CD4-positive, alpha-beta T cell treated with Interleukin-4 for 1 hour (primary cell): Measurements from ENCODE around the gene XXYLT1.

Experiments
- DNase-seq, 2 donors: peaks; one replicate each; pipeline ENCODE4 v3.0.0-alpha.2; 2020 to 2022

XXYLT1 gene

DNA sequence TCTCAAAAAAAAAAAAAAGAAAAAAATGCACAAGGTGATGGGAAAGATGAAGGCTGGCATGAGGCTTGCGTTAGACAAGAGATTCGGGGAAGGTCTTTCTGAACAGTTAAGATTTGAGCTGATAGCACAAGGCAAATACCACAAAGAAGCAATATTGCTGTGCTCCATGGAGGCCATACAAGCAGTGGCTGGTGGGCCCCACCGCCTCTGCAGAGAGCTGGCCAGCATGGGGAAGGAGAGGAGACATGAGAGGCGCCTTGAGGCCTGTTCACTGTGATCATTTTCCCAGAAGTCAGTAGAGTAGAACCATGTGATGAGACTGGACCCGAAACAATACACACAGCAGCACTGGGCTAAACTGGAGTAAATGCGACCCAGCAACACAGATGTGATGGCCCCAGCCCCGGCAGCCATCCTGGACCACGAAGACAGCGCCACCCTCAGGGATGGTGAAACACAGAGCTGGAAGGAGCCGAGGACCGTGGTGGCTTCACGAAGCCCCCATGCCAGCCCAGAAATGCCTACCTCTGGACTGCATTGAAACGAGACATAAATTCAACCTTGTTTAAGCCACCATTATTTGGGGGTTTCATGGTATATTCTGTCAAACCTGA, 5.5 kb downstream of the XXYLT1 start:
- no peak for DNase-seq

- DNase-seq = no peak
Observed at GRCh38 chr3:195263925-195264600, 6.9 kb downstream of the XXYLT1 start.

DNA sequence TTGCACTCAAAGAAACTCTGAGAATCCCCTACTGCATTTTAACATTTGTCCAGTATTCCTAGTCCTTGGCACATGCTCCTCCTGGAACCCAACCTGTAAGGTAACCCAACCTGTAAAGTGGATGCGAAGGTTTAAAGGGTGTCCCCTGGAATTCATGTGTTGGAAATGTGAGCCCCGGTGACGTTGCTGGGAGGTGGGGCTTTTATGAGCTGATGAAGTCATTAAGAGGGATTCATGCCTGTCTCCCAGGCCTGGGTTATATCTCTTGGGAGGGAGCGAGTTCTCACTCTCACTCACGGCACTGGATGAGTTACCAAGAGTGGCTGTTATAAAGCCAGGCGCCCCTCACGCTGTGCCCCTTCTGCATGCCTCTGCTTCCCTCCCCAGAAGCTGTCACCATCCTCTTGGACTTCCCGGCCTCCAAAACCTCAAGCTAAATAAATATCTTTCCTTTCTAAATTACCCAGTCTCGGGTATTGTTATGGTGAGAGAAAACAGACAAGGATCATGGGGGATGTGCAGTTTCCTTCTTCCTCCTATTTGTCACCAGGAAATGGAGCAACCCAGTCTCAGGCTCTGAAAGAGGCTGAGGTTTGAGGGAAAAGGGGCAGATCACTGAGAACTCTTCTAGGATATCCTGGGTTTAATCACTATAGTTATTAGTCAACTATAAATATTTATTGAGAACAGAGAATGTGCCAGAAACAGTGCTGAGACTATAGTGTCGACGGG, 7.6 kb downstream of the XXYLT1 start:
- no peak for DNase-seq

GRCh38 chr3:195261925-195262324, 9.0 kb downstream of the XXYLT1 start:
- DNase-seq = no peak

GRCh38 chr3:195260280-195260905, 10.6 kb downstream of the XXYLT1 start:
- peak; percentile 37 to 55 for DNase-seq

- DNase-seq = peak; percentile 93
Observed at GRCh38 chr3:195259475-195260279, 11.3 kb downstream of the XXYLT1 start.

DNA sequence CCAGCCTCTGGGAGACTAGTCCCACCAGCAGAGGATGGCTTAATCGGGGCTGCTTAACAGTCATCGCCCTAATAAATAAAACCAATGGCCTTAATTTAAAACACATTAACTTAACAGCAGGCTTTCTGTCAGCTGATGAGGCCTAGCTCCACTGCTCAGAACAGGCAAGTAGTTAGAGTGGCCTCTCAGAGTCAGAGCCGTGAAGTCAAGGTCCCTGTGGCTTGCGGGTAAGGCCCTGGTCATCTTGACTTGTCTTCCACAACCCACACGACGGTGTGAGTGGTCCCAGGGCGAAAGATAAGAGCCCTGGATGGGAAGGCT, 11.8 kb downstream of the XXYLT1 start:
- no peak for DNase-seq

GRCh38 chr3:195258449-195259153, 12.4 kb downstream of the XXYLT1 start:
- DNase-seq = peak in 1 of 2 donors; percentile 23

DNA sequence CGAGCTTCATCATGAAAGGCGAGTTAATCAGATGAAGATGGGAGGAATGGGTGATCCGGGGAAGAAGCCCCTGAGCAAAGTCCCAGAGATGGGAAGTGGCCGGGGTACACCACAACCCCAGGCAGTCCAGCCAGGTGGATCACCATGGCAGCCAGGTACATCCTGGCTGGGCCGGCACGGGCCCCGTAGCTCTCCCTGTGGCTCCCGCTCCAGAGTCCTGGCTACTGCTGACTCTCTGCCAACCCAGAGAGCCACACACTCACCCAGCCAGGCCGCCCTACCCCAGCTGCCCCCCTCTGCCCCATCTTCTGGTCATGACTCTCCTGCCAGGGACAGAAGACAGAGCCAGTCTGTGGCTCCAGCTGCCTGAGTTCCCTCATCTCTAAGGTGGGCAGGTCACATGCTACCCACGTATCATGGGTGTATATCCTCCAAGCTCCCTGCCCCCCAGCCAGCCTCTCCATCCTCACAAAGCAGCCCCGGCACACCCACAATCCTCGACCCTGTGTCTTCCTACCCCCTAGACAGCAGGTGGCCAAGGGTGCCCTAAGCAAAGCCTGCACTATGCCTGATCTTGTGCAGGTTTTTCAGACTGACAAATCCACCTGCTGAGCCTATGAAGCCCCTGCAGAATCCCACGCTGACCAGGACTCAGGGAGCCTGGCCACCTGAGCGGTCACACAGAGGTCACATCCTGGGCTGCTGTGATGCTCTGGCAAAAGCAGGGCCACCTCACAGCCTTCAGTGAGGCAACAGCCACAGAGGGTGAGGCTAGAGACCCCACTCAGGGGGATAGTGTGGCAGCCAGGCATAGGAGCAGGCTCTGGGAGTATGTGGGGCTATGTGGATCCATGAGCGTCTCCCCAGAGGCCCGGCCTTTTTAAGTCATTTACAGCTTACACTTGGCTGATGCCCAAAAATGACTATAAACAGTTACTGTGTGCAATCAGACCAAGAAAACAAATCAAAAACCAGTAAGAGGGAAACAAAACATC, 13.2 kb downstream of the XXYLT1 start:
- DNase-seq = no peak

DNA sequence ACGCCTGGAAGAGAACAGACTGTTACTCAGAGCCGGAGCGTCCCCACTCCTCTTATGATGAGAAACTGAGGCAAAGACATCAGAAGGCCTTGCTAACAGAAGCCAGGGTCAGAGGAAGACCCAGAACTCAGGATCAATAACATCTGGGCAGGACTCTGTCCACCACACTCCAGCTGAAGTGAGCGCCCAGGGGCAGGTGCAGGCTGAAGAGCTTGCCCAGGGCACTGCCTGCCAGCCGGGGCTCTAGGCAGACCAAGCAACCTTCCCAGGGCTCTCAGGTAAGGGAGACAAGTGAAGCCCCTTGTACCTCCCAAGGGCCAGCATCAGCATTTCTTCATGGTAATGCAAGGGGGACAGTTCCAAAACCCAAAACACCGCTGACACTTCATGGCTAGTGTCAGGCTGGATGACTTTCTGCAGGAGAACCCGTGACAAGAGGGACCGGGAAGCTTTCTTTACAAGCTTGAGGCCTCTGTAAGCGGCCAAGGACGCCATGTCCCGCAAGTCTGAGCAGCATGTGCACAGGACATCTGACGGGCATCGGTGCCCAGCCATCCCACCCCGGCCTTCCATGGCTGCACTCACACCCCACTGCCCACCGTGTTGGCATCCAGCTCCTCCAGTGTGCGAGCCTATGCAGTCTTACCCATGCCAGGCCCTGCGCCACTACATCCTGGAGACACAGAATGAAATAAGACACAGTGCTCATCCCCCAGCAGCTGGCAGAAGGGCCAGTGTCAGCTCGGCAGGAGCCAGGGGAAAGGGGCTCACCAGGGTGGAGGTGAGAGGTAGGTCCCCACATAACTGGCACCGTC, 14.1 kb downstream of the XXYLT1 start:
- no peak for DNase-seq

GRCh38 chr3:195255571-195256501, 15.1 kb downstream of the XXYLT1 start:
- no peak for DNase-seq

GRCh38 chr3:195255176-195255500, 15.8 kb downstream of the XXYLT1 start:
- DNase-seq = no peak

DNA sequence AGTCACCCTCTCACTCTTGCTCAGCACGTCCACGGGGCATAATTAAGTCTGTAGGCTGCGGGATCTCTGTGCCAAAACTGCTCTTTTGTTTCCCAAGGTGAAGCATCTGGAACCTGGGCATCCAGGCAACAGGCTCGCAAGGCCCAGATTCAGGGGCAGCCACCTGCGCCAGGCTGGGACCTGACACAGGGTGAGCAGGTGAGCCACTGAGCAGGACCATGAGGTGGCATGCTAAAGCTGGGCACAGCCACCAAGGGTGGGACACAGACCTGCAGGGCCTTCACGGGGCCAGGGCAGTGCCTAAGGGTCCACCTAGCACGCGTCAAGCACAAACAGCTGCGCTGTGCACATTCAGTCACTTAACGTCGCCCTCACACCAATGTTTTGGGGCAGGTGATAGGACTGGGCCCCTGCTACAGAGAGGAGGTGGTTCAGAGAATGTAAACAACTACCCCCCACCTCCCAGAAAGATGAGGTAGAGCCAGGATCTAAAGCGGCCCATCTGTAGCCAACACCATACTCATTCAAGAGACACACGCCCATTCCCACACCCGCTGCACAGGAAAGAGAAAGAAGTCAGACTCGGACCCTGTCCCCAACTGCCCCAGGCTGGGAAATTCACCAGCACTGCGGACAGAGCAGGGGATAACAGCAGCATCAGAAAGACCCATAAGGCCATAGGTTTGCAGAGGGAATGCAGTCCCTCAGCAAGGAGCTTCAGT, 16.3 kb downstream of the XXYLT1 start:
- no peak for DNase-seq

DNA sequence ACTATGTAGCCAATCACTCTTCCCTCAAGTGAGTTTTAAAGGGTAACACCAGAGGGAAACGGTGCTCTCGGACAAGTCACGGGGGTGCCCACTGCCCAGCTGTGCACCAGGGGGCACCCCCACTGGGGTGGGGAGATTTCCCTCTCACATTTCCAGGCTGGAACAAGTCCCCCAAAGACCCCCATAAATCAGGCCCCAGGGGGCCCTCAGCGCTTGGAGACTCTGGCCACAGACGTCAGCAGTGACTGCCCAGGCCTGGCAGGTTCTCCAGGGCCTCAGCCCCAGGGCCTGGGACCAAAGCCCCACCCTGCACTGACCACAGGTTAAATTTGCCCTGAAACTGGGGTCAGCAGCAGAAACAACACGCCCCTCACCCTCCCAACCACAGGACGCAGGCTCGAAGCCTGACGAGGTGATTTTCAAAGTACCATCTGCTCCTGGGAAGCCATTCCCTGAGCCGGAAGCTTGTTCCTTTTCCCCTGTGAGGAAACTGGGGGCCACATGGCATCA, 17.0 kb downstream of the XXYLT1 start:
- DNase-seq = no peak

- no peak for DNase-seq
Observed at GRCh38 chr3:195251336-195252065, 19.5 kb downstream of the XXYLT1 start.

DNA sequence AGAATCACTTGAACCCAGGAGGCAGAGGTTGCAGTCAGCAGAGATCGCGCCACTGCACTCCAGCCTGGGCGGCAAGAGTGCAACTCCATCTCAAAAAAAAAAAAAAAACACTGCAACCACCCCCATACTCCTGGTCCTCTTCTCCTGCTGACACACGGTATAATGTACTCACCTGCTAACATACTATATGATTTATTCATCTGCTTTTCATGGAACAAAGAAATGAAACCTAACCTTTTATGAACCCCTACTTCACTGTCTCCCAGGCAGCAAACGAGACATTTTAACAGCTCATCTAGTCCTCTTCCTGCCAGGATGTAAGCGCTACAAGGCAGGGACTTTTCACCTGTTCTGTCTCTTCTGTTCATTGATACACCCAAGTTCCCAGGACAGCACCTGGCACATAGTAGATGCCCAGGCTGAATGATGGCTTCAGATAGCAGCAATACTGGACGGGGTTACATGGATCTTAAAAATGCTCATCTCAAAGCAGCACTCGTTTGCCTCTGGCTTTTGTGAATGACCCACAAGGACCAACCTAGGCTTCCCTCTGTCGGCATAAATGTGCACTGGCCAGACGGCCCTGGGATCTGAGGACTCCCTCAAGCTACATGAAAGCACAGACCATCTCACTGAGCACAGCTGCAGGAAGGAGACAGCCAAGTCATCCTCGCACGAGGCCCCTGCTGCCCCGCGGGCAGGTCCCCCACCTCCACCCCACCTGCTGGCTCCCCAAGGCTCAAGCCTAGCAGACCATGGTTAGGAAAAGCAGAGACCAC, 20.3 kb downstream of the XXYLT1 start:
- DNase-seq = no peak
